Measurements from ENCODE around the gene CHRM4.

The CHRM4 gene

DNA sequence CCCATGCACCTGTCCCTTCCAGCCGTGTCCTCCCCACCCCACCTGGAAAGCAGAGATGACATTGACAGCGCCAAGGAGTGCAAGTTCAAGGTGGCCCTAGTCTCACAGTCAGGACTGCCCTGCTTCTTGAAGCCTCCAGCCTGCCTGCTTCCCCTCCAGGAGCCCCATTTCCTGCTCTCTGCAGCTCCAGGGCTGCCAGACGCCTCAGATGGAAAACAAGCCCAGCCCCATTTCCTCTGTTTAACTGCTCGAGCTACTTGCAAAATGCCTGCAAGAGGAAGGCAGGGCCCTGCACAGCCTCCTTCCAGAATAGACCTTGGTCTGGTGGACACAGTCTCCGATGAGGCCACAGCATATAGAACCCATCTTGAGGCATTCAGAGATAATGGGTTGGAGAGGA lies 49.3 kb downstream of the CHRM4 start:
- peak overlapping the region; percentile 56; the same call in 1 of the 2 replicates for H3K27ac ChIP-seq
- TF ChIP-seq, protein P1, sequence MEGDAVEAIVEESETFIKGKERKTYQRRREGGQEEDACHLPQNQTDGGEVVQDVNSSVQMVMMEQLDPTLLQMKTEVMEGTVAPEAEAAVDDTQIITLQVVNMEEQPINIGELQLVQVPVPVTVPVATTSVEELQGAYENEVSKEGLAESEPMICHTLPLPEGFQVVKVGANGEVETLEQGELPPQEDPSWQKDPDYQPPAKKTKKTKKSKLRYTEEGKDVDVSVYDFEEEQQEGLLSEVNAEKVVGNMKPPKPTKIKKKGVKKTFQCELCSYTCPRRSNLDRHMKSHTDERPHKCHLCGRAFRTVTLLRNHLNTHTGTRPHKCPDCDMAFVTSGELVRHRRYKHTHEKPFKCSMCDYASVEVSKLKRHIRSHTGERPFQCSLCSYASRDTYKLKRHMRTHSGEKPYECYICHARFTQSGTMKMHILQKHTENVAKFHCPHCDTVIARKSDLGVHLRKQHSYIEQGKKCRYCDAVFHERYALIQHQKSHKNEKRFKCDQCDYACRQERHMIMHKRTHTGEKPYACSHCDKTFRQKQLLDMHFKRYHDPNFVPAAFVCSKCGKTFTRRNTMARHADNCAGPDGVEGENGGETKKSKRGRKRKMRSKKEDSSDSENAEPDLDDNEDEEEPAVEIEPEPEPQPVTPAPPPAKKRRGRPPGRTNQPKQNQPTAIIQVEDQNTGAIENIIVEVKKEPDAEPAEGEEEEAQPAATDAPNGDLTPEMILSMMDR (conservative IDR thresholded peaks at IDR 0.05) = no peak

DNA sequence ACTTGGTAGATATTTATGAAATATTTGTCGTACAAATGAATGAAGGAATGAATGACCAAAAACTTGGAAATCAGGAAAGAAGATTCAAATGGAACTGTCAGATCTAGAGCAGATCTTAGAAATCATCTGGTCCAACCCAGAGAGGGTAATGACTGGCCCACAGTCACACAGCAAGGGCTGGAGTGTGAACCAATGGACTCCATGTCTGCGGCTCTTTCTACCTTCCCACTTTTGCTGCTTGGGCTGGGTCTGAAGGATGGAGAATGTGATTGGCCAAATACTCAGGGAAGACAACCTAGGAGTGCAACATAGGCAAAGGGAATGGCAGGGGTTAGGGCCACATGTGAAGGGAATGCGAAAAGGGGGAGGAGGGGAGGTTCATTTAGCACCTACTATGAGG lies 50.1 kb downstream of the CHRM4 start:
- TF ChIP-seq, protein P1 (conservative IDR thresholded peaks at IDR 0.05) = no peak
- H3K27ac ChIP-seq = no peak overlapping the region

DNA sequence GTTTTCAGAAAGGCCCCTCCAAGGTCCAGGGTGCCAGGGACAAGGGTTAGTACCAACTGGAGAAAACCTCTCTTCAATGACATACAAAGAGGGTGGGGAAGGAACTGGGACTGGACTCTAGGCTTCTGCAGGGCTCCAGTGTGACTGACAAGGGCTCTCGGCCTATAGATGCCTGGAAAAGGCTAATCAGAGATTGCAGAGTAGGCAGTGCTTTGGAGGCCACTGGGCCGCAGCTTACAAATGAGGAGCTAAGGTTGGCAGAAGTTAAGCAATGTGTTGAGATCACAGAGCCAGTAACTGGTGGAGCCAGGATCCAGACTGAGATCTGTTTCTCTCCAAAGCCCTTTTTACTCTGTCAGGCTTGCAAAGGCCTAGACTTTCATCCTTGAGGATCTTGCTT lies 51.8 kb downstream of the CHRM4 start:
- H3K27ac ChIP-seq = peak overlapping the region; percentile 83
- TF ChIP-seq, protein P1 (conservative IDR thresholded peaks at IDR 0.05) = no peak

DNA sequence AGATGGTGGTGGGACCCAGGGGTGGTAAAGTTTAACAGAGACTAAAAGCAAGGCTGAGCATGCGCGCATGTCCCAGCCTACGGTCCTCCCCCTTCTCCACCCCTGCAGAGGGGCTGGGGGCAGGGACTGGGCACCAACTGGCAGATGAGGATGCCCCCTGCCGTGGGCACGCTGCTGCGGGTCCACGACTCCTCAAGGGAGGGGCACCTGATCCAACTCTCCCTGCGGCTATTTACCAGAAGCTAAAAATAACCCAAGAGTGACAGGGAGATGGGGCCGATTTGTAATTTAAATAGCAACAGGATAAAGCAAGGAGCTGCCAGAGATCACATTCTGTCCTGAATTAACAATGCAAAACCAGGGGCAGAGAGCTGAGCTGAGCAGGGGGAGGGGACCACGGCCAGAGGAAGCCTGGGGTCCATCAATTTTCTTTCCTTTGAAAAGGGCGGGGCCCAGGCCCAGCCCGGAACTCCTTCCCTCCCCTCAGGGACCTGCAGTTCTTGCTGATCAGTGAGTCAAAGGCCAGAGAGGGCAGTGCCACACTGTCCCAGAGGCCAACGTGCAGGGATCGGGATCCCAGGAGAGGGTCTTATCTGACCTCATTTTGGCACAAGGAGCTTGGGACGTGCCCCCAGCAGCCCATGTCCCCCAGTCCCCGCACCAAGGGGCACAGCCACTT lies 52.4 kb downstream of the CHRM4 start:
- TF ChIP-seq, protein P1 (conservative IDR thresholded peaks at IDR 0.05) = peak; percentile 23
- H3K27ac ChIP-seq = peak overlapping the region; percentile 83

DNA sequence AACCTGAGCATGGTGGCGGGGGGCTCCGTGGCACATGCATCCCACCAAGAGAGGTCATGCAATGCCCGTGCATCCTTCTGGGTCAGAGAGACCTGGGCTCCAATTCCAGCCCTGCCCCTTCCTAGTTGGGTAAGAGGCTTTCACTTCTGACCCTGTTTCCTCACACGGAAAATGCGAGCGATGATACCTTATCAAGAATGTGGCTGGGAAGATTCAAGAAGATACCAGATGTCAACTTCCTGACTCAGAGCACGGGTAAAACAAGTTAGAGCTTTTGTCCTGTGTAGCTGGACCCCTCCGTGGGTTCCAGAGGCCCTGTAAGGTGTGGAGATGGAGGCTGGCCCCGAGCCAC lies 53.0 kb downstream of the CHRM4 start:
- H3K27ac ChIP-seq = peak overlapping the region; percentile 83

DNA sequence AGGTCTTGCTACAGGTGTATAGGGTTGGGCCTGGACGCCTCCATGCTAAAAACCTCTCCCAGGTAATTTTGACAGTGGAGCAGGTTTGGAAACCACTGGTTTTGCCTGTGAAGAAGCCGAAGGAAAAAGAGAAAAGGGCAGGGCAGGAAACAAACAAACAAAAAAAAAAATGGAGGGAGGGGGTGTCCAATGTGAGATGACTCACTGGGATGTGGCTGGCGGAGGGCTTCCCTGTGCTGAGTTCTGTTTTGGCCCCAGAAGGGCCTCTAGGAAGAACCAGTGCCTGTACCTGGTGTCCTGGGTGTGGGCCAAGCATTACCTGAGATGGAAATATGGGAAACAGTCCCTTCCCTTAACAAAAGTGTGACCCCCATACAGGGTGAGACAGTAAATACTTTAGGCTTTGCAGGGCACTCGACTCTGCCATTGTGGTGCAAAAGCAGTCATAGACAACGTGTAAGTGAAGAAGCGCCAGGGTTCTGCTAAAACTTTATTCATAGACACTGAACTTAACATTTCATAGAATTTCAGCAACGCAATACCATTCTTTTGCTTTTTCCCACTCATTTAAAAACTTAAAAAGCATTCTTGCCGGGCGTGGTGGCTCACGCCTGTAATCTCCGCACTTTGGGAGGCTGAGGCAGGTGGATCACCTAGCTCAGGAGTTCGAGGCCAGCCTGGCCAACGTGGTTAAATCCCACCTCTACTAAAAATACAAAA lies 53.8 kb downstream of the CHRM4 start:
- TF ChIP-seq, protein P1 (conservative IDR thresholded peaks at IDR 0.05) = no peak
- H3K27ac ChIP-seq = peak overlapping the region; percentile 83

More for the DNA sequence above, 53.0 kb downstream of the CHRM4 start:
- TF ChIP-seq, protein P1 (conservative IDR thresholded peaks at IDR 0.05) = no peak

DNA sequence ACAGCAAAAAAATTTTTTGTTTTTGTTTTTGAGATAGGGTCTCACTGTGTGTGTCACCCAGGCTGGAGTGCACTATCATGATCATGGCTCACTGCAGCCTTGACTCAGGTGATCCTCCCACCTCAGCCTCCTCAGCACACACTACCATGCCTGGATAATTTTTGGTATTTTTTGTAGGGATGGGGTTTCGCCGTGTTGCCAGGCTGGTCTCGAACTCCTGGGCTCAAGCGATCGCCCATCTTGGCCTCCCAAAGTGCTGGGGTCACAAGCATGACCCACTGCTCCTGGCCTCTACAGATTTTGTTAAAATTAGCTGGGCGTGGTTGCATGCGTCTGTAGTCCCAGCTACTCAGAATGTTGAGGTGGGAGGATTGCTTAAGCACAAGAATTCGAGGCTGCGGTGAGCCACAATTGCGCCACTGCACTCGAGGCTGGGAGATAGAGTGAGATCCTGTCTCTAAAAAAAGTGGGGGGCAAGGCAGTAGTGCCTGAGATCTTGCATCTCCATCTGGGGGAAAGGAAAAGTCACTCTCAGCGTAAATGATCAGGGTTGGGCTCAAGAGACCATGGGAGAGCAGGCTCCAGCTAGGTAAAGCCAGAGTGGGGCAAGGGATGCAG lies 54.9 kb downstream of the CHRM4 start:
- H3K27ac ChIP-seq = no peak overlapping the region
- TF ChIP-seq, protein P1 (conservative IDR thresholded peaks at IDR 0.05) = no peak
